Cardiac septum (tissue), 1 donor: ENCODE results near the gene ABHD3. TPM values are rescaled to one million over a fixed set of nuclear protein-coding genes. Genes with fewer than 3 reads are reported as not detected.

Source experiments
- microRNA-seq: library from miRNA; unstranded; fragments of <30 nt; microRNA quantifications from one replicate; pipeline ENCODE4 v1.2.0, GENCODE V29; 2020
- total RNA-seq: library from RNA; stranded (reverse); fragmentation: NEBNext Ultra II Directional; extraction: Animal tissue kit (Norgen Biotek cat#: 25700); gene quantifications from one replicate; pipeline ENCODE4 v1.2.1, GENCODE V29; 2021
- donor health status: DM: no; HTN: no; CAD: no.

Gene ABHD3
- total RNA-seq, 1 donor from 2014 or later, result 4.0 TPM

Small RNAs within 50 kb of the gene (microRNA-seq; reads per million reads assigned to microRNA genes)
- gene MIR320C1, result not detected

Other genes with a start within 250 kb of the ABHD3 start
- gene ESCO1, start 104.1 kb downstream of the ABHD3 start, total RNA-seq, result 9.4 TPM
- 24.0 TPM for gene SNRPD1, start 92.5 kb downstream of the ABHD3 start, total RNA-seq
- 29.0 TPM for gene MIB1, start 36.0 kb upstream of the ABHD3 start, total RNA-seq